NCI-H460 (cell line): ENCODE results near the gene OPRPN. TPM values are rescaled to one million over a fixed set of nuclear protein-coding genes. Genes with fewer than 3 reads are reported as not detected.

Experiments
- DNase-seq: peaks from one replicate; pipeline ENCODE4 v3.0.0-alpha.2; 2016; ENCODE audit warnings: low read depth; ENCODE audit errors: extremely low read depth
- polyA plus RNA-seq: library from polyadenylated mRNA; depleted of rRNA; stranded (reverse); fragments of >200 nt; gene quantifications from 2 replicates; pipeline ENCODE4 v1.2.3, GENCODE V29; 2014; cell fraction: nucleus; rRNA removed
- total RNA-seq: library from RNA; depleted of rRNA; stranded (reverse); fragments of >200 nt; shearing (Covaris generic); gene quantifications from 2 replicates; pipeline ENCODE4 v1.2.3, GENCODE V29; 2014; rRNA removed

Gene OPRPN, protein sequence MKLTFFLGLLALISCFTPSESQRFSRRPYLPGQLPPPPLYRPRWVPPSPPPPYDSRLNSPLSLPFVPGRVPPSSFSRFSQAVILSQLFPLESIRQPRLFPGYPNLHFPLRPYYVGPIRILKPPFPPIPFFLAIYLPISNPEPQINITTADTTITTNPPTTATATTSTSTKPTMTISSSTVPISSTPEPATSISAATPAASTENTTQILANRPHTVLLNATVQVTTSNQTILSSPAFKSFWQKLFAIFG
- not detected in 2 replicates for total RNA-seq
- not detected in 2 replicates for polyA plus RNA-seq

DNA sequence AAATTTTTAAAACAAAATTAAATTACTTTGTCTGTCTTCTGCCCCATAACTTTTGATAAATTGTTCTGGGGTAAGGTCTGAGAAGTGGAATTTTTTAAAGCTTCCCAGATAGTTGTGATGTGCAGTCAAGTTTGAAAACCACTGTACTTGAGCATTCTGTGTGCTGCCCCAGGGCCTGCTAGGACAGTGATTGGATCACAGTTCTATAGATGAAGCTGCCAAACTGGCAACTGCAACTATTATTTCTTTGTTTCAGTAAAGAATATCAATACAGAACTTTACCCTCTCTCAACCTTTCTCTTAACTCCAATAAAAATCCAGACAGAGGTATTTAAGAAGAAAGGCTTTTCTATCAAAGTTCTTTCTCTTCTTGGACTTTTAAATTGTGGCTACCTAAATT lies at the start of gene OPRPN:
OPRPN (plus strand) TSS at position 361 of the 400 bp plus-strand sequence. CDS start 1,346 bp downstream, outside the sequence.
- DNase-seq, result no peak

GRCh38 chr4:70356185-70356584 lies 41.6 kb upstream of the OPRPN start:
- no peak for DNase-seq

GRCh38 chr4:70359115-70359661 lies 38.6 kb upstream of the OPRPN start:
- DNase-seq, result no peak

GRCh38 chr4:70360460-70360859 lies 37.3 kb upstream of the OPRPN start, which contains the start of gene SMR3A:
SMR3A (plus strand) TSS chr4:70360760; CDS start chr4:70362116, 1,356 bp downstream.
- DNase-seq, result no peak

GRCh38 chr4:70364002-70364401 lies 33.7 kb upstream of the OPRPN start:
- no peak for DNase-seq

GRCh38 chr4:70365479-70365878 lies 32.3 kb upstream of the OPRPN start:
- no peak for DNase-seq

DNA sequence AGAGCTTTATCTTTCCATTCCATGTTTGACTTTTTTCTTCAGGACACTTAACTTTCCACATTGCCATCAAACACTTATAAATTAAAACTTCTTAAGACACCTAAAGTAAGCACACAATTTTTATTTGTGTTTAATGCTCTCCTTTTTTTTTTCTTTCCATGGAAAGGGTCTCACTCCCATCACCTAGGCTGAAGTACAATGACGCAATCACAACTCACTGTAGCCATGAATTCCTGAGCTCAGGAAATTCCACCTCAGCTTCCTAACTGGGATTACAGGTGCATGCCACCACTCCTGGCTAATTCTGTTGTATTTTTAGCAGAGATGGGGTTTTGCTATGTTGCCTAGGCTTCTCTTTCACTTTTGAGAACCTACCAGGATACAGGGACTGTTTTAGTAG lies 29.9 kb upstream of the OPRPN start:
- no peak for DNase-seq

GRCh38 chr4:70371987-70372386 lies 25.8 kb upstream of the OPRPN start:
- DNase-seq, result no peak

GRCh38 chr4:70372760-70373159 lies 25.0 kb upstream of the OPRPN start:
- no peak for DNase-seq

DNA sequence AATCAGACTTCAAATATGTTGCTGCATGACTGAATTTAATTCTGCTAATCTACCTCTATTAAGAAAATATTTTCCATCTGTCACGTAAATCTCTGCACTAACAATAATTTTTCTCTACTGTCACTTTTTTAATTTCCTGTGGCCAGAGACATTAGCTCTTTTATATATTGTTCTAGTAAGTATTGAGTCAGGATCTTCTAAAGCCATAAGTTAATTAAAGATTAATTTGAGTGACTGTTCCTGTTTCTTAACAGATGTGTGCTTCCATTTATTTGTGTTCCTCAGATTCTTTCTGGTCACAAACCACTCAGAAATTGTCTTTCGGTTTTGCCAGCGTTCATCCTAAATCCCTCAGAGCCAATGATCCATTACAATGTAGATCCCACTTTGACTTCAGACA lies 17.2 kb upstream of the OPRPN start:
- DNase-seq, result no peak

GRCh38 chr4:70382691-70383181 lies 15.0 kb upstream of the OPRPN start, which contains the start of gene SMR3B:
SMR3B (plus strand) TSS chr4:70383131; CDS start chr4:70384511, 1,380 bp downstream.
- DNase-seq, result no peak

- DNase-seq, result no peak
Observed at GRCh38 chr4:70392057-70392776, 5.5 kb upstream of the OPRPN start.

DNA sequence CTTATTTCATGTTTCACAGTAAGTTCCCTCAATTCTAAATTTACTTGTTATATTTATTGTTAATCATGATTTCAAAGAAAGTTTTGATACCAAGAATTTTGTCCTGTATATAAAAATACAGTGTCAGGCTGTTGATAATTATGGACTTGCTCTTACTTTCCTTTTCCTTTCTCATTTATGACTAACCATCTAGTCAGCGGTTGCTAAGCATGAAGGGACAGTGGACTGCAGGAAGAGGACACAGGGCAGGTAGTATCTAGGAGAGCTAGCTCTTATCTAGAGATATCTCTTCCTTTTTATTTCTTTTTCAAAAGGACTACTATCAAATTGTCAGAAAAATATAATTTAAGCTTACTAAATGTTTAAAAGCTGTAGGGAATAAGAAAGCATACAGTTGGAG lies 1.6 kb downstream of the OPRPN start:
- no peak for DNase-seq

DNA sequence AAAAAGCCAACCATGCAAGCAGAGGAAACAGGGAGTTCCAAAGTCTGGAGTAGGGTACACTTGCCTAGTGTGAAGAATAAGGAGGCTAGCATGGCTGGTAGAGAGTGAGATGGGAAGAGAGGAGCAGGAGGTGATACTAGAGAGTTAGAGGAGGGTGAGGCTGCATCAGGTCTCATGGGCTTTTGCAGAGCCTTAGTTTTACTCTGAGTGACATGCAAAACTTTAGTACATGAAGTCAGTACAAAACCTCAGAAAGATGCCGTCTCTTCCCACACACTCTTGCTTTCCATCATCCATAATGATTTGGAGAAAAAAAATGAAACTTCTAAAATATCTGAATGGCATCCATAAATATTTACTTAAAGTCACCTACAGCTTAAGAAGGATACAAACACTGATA lies 5.0 kb downstream of the OPRPN start:
- no peak for DNase-seq

DNA sequence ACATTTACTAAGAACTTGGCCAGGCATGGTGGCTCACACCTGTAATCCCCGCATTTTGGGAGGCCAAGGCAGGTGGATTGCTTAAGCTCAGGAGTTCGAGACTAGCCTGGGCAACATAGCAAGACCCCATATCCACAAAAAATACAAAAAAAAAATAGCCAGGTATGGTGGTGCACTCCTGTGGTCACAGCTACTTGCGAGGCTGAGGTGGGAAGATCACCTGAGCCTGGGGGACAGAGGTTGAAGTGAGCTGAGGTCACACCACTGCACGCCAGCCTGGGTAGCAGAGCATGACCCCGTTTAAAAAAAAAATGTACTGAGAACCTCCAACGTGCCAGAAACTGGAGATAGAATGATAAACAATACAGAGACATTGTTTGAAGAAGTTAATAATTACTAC lies 8.0 kb downstream of the OPRPN start:
- DNase-seq, result no peak

- DNase-seq, result no peak
Observed at GRCh38 chr4:70425306-70425705, 27.6 kb downstream of the OPRPN start.

GRCh38 chr4:70426789-70427188 lies 29.0 kb downstream of the OPRPN start:
- no peak for DNase-seq

DNA sequence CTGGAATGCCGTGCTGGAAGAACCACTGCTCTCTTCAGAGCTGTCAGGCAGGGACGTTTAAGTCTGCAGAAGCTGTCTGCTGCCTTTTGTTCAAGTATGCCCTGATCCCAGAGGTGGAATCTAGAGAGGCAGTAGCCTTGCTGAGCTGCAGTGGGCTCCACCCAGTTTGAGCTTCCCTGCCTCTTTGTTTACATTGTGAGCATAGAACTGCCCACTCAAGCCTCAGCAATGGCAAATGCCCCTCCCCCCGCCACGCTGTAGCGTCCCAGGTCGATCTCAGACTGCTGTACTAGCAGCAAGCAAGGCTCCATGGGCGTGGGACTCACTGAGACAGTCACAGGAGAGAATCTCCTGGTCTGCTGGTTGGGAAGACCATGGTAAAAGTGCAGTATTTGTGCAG lies 39.5 kb downstream of the OPRPN start:
- DNase-seq, result no peak

- no peak for DNase-seq
Observed at GRCh38 chr4:70442474-70442873, 44.7 kb downstream of the OPRPN start.

DNA sequence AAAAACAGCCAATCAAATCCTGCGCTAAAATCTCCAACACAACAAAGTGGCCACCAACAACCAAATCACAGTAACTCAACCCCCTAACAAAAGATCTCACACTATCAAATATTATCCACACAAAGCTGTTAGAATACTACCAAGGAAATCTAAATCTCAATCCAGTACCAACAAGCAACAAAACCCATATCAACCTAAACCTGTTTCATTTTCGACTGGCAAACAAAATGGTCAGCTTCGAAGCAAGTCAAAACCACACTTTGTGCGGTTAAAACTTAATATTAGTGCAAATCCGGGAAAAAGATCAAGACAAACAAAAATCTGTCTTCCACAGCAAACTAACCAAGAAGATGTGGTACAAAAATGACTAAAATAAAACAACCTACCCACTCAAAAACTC lies 45.6 kb downstream of the OPRPN start:
- DNase-seq, result no peak

- no peak for DNase-seq
Observed at GRCh38 chr4:70449220-70449619, 51.5 kb downstream of the OPRPN start.

- no peak for DNase-seq
Observed at GRCh38 chr4:70452946-70453345, 55.2 kb downstream of the OPRPN start.
